SK-N-SH (cell line): ENCODE results near the gene CLMP. TPM values are rescaled to one million over a fixed set of nuclear protein-coding genes. Genes with fewer than 3 reads are reported as not detected.

Experiments used
- CTCF ChIA-PET: fragments of 300-600, 350-600 bp; formaldehyde crosslinking; extraction: SDS; loops from one replicate; lab custom pipeline; 2021; lab: Yijun Ruan, JAX
- POLR2A ChIA-PET: fragments of 350-600 bp; sonication (Branson Sonifier 250); formaldehyde crosslinking; extraction: SDS; loops from one replicate; lab custom pipeline; 2020; ENCODE audit warnings: antibody characterized with exemption, inconsistent platforms; lab: Yijun Ruan, JAX
- DNase-seq: peaks from one replicate; pipeline ENCODE4 v3.0.0; 2012
- H2AFZ ChIP-seq: fragments of 200-600 bp; sonication (generic); 2 replicates; pipeline ENCODE4 v1.8.1; 2016; ENCODE audit warnings: antibody characterized with exemption, mild to moderate bottlenecking, low read depth
- H3F3A ChIP-seq: fragments of 200-600 bp; sonication (generic); replicated peaks from 2 replicates; pipeline ENCODE3; 2016; ENCODE audit warnings: antibody characterized with exemption, mild to moderate bottlenecking; ENCODE audit not compliant: insufficient read depth
- H3K27ac ChIP-seq, 2 experiments: fragments of 200-500 bp in 1 of 2; fragments of 200-600 bp in 1 of 2; sonication (Bioruptor generic) in 1 of 2; sonication (generic), shearing (Covaris generic) in 1 of 2; 2 replicates each; pipeline versions ENCODE4 v1.5.1 to v1.6.1; 2014 to 2016; ENCODE audit warnings: low read depth in 2 of 2, inconsistent platforms in 1 of 2, low read length in 1 of 2, mild to moderate bottlenecking in 1 of 2, mixed read lengths in 1 of 2
- H3K27me3 ChIP-seq: fragments of 200-600 bp; sonication (generic), shearing (Covaris generic); 2 replicates; pipeline ENCODE4 v1.6.1; 2016; ENCODE audit warnings: mixed run types; ENCODE audit not compliant: insufficient read depth
- H3K36me3 ChIP-seq, 2 experiments: fragments of 200-500 bp in 1 of 2; fragments of 200-600 bp in 1 of 2; sonication (Bioruptor generic) in 1 of 2; sonication (generic) in 1 of 2; replicated peaks in 1 of 2; 2 replicates each; pipeline versions ENCODE3 to v1.5.1; 2014 to 2016; ENCODE audit warnings: low read length in 1 of 2, mild to moderate bottlenecking in 1 of 2; ENCODE audit not compliant: insufficient read depth in 2 of 2, control insufficient read depth in 1 of 2
- H3K4me1 ChIP-seq, 2 experiments: fragments of 200-500 bp in 1 of 2; fragments of 200-600 bp in 1 of 2; sonication (Bioruptor generic) in 1 of 2; sonication (generic), shearing (Covaris generic) in 1 of 2; 2 replicates each; pipeline versions ENCODE4 v1.5.1 to v1.6.1; 2014 to 2016; ENCODE audit warnings: low read depth in 1 of 2, low read length in 1 of 2, mixed run types in 1 of 2; ENCODE audit not compliant: insufficient read depth in 2 of 2, control insufficient read depth in 1 of 2
- H3K4me2 ChIP-seq: fragments of 200-600 bp; sonication (generic), shearing (Covaris generic); 2 replicates; pipeline ENCODE4 v1.6.1; 2017; ENCODE audit warnings: mixed run types
- H3K4me3 ChIP-seq, 2 experiments: fragments of 200-500 bp in 1 of 2; fragments of 200-600 bp in 1 of 2; sonication (Bioruptor generic) in 1 of 2; sonication (generic), shearing (Covaris generic) in 1 of 2; 2 replicates each; pipeline versions ENCODE4 v1.5.1 to v1.8.1; 2014 to 2016; ENCODE audit warnings: low read depth in 2 of 2, inconsistent platforms in 1 of 2, low read length in 1 of 2, mild to moderate bottlenecking in 1 of 2, mixed read lengths in 1 of 2, moderate library complexity in 1 of 2
- H3K79me2 ChIP-seq: fragments of 200-600 bp; sonication (generic); 2 replicates; pipeline ENCODE4 v1.8.1; 2017; ENCODE audit warnings: mild to moderate bottlenecking; ENCODE audit not compliant: insufficient read depth
- H3K9ac ChIP-seq: fragments of 200-600 bp; sonication (generic); 2 replicates; pipeline ENCODE4 v1.6.1; 2017; ENCODE audit warnings: mixed run types
- H3K9me2 ChIP-seq: fragments of 200-600 bp; sonication (generic); 2 replicates; pipeline ENCODE4 v1.6.1; 2017; ENCODE audit warnings: mixed run types
- H3K9me3 ChIP-seq: fragments of 200-600 bp; sonication (generic); 2 replicates; pipeline ENCODE4 v1.6.1; 2017; ENCODE audit warnings: mixed run types, mild to moderate bottlenecking, moderate library complexity
- H4K20me1 ChIP-seq: fragments of 200-600 bp; sonication (generic); 2 replicates; pipeline ENCODE4 v1.6.1; 2017; ENCODE audit warnings: mild to moderate bottlenecking, mixed run types; ENCODE audit not compliant: insufficient read depth
- FOXM1 ChIP-seq: IDR thresholded peaks from 2 replicates; pipeline ENCODE4 v1.4.0; 2012; ENCODE audit warnings: low read depth, mild to moderate bottlenecking
- RAD21 ChIP-seq: IDR thresholded peaks from 2 replicates; pipeline ENCODE4 v1.6.1; 2012; ENCODE audit warnings: mild to moderate bottlenecking, low read length
- SIN3A ChIP-seq: IDR thresholded peaks from 2 replicates; pipeline ENCODE4 v1.6.1; 2012; ENCODE audit warnings: low read depth, mild to moderate bottlenecking, low read length, moderate library complexity, borderline replicate concordance
- SMC3 ChIP-seq: IDR thresholded peaks from 2 replicates; pipeline ENCODE4 v1.6.1; 2012; ENCODE audit warnings: low read depth, low read length, improper control_type of control experiment
- YY1 ChIP-seq: IDR thresholded peaks from 2 replicates; pipeline ENCODE4 v1.4.0; 2012; ENCODE audit warnings: low read depth, mild to moderate bottlenecking
- WGBS: methylation state at CpG from one replicate; pipeline ENCODE4 v1.1.6; 2017; ENCODE audit warnings: low lambda C conversion rate; 5-methylcytosine and 5-hydroxymethylcytosine counted together
- polyA plus RNA-seq, 3 experiments: library from polyadenylated mRNA; depleted of rRNA; stranded (reverse); fragments of >200 nt; gene quantifications; 2 replicates each; pipeline ENCODE4 v1.2.3, GENCODE V29; 2012
- small RNA-seq, 7 experiments: library from RNA; depleted of rRNA; stranded (forward); fragments of <200 nt; gene quantifications; one replicate each; pipeline ENCODE3, GENCODE V24; 2012
- TF ChIP-seq, protein P1 (sequence below): fragments of 200-600 bp; sonication (generic); IDR thresholded peaks from 2 replicates; pipeline ENCODE4 v1.6.1; 2017; ENCODE audit warnings: antibody characterized with exemption, mild to moderate bottlenecking, moderate library complexity

CLMP gene
- polyA plus RNA-seq, 1 of the 3 experiments (the other 2 are of a cell fraction): 61.9 TPM

DNA sequence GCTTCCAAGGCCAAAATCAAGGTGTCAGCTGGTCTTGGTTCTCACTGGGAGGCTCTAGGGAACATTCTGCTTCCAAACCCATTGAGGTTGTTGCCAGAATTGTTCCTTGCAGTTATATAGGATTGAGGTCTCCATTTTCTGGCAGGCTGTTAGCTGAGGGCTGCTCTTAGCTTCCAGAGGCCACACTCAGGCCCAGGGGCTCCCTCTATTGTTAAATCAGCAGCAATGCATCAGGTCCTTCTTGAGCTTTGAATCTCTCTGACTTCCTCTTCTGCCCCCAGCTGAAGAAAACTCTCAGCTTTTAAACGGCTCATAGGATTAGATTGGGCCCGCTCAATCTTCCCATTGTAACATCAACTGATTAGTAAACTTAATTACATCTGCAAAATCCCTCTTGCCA, 174.1 kb downstream of the CLMP start:
- Histone ChIP-seq H3K9ac (no peak overlapping the region), H3K4me1 (no peaks in the 10 kb centered on the region), H4K20me1 (no peaks in the 10 kb centered on the region), H3K9me3 (no peaks in the 10 kb centered on the region), H3K4me3 (no peak overlapping the region), H3K79me2 (no peaks in the 10 kb centered on the region), H3K4me2 (no peak overlapping the region), H3K27ac (no peak overlapping the region), H2AFZ (no peak overlapping the region), H3F3A (no peaks in the 10 kb centered on the region), H3K9me2 (no peaks in the 10 kb centered on the region), H3K27me3 (0 out of 2 replicates have a peak, but pooled peaks cover 4% of the 10 kb centered on the region), H3K36me3 (no peaks in the 10 kb centered on the region)
- CTCF ChIA-PET: interaction anchor here (0.5 to 16.7 kb wide), 37 partner anchors 8 to 396 kb away, joined by 3 to 409 read pairs (median 4); no protein-coding TSS in a partner anchor
- TF ChIP-seq, protein P1, sequence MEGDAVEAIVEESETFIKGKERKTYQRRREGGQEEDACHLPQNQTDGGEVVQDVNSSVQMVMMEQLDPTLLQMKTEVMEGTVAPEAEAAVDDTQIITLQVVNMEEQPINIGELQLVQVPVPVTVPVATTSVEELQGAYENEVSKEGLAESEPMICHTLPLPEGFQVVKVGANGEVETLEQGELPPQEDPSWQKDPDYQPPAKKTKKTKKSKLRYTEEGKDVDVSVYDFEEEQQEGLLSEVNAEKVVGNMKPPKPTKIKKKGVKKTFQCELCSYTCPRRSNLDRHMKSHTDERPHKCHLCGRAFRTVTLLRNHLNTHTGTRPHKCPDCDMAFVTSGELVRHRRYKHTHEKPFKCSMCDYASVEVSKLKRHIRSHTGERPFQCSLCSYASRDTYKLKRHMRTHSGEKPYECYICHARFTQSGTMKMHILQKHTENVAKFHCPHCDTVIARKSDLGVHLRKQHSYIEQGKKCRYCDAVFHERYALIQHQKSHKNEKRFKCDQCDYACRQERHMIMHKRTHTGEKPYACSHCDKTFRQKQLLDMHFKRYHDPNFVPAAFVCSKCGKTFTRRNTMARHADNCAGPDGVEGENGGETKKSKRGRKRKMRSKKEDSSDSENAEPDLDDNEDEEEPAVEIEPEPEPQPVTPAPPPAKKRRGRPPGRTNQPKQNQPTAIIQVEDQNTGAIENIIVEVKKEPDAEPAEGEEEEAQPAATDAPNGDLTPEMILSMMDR: peak; percentile 63
- TF ChIP-seq SMC3 (peak; percentile 69), SIN3A (no peak), YY1 (no peak), RAD21 (peak; percentile 78), FOXM1 (no peak)
- 28% methylated on average over 2 of the region's 2 CpGs for WGBS
- POLR2A ChIA-PET: no interaction called here
- DNase-seq: peak; percentile 76

Small RNA genes lying within 50 kb of the gene (small RNA-seq; reads per million reads assigned to genes)
- gene RPL31P47 (0 reads per million in 7 experiments), gene SNORD14C (0 reads per million in 7 experiments), gene SNORD14D (0 reads per million in 7 experiments), gene SNORD14E (64.0 to 549 (median 173) reads per million in 7 experiments)

Other genes starting within 250 kb of the CLMP start
- 0.16 TPM in 1 of 2 replicates, not detected in the other for gene BSX, start 213.4 kb downstream of the CLMP start, polyA plus RNA-seq (2012; rRNA removed)
- gene HSPA8, start 133.1 kb downstream of the CLMP start, polyA plus RNA-seq (2012; rRNA removed): 2,088 and 3,150 TPM in 2 replicates
- gene GRAMD1B, start 235.0 kb upstream of the CLMP start, polyA plus RNA-seq (2012; rRNA removed): 14.0 and 14.5 TPM in 2 replicates